ENCODE measurements around the gene CX3CR1.

The CX3CR1 gene

GRCh38 chr3:39279745-39280517, at the start of gene CX3CR1:
CX3CR1 (minus strand) TSS chr3:39280036; CDS start chr3:39266509, 13,527 bp downstream.
- DNase-seq, result no peak

GRCh38 chr3:39329493-39329892, 49.7 kb upstream of the CX3CR1 start, which contains the start of gene CCR8:
CCR8 (plus strand) TSS chr3:39329709; CDS start chr3:39332332, 2,623 bp downstream.
- DNase-seq, result no peak
- no peaks in the 10 kb centered on the region for H3K9me3 Mint-ChIP-seq
- no peak within 1 kb of the TSS for H3K4me3 Mint-ChIP-seq
- peaks cover 7% of the 10 kb centered on the region for H3K27me3 Mint-ChIP-seq (ENCODE audit: low read depth, poor library complexity)
- no peak for TF ChIP-seq CTCF (IDR thresholded peaks at IDR 0.05)
- H3K27ac Mint-ChIP-seq, result peak within 1 kb of the TSS; percentile 36
- H3K4me1 Mint-ChIP-seq, result no peaks in the 10 kb centered on the region
- no peaks in the 10 kb centered on the region for H3K36me3 Mint-ChIP-seq (ENCODE audit: low read depth)

More at GRCh38 chr3:39279745-39280517, at the start of gene CX3CR1:
- Mint-ChIP-seq H3K4me3 (no peak within 1 kb of the TSS), H3K9me3 (no peaks in the 10 kb centered on the region), H3K27me3 (ENCODE audit: low read depth, poor library complexity) (no peaks in the 10 kb centered on the region), H3K36me3 (ENCODE audit: low read depth) (no peaks in the 10 kb centered on the region), H3K27ac (peak within 1 kb of the TSS; percentile 23), H3K4me1 (peaks cover 73% of the 10 kb centered on the region)
- TF ChIP-seq CTCF (IDR thresholded peaks at IDR 0.05), result no peak

GRCh38 chr3:39327746-39328349, 48.0 kb upstream of the CX3CR1 start:
- TF ChIP-seq CTCF (IDR thresholded peaks at IDR 0.05), result no peak
- H3K9me3 Mint-ChIP-seq, result no peaks in the 10 kb centered on the region
- no peak overlapping the region for H3K27ac Mint-ChIP-seq
- no peaks in the 10 kb centered on the region for H3K36me3 Mint-ChIP-seq (ENCODE audit: low read depth)
- DNase-seq, result no peak
- H3K27me3 Mint-ChIP-seq (ENCODE audit: low read depth, poor library complexity), result peaks cover 7% of the 10 kb centered on the region
- no peak overlapping the region for H3K4me3 Mint-ChIP-seq
- H3K4me1 Mint-ChIP-seq, result no peaks in the 10 kb centered on the region

GRCh38 chr3:39327053-39327745, 47.4 kb upstream of the CX3CR1 start:
- H3K27ac Mint-ChIP-seq, result no peak overlapping the region
- peaks cover 6% of the 10 kb centered on the region for H3K27me3 Mint-ChIP-seq (ENCODE audit: low read depth, poor library complexity)
- no peaks in the 10 kb centered on the region for H3K9me3 Mint-ChIP-seq
- H3K4me1 Mint-ChIP-seq, result no peaks in the 10 kb centered on the region
- no peak overlapping the region for H3K4me3 Mint-ChIP-seq
- TF ChIP-seq CTCF (IDR thresholded peaks at IDR 0.05), result no peak
- no peak for DNase-seq
- no peaks in the 10 kb centered on the region for H3K36me3 Mint-ChIP-seq (ENCODE audit: low read depth)

- H3K27me3 Mint-ChIP-seq (ENCODE audit: low read depth, poor library complexity), result peaks cover 6% of the 10 kb centered on the region
- peaks cover 1% of the 10 kb centered on the region for H3K9me3 Mint-ChIP-seq
- DNase-seq, result no peak
- no peak for TF ChIP-seq CTCF (IDR thresholded peaks at IDR 0.05)
- no peak overlapping the region for H3K4me3 Mint-ChIP-seq
- no peaks in the 10 kb centered on the region for H3K36me3 Mint-ChIP-seq (ENCODE audit: low read depth)
- H3K4me1 Mint-ChIP-seq, result no peaks in the 10 kb centered on the region
- H3K27ac Mint-ChIP-seq, result no peak overlapping the region
Observed at GRCh38 chr3:39325236-39325635, 45.4 kb upstream of the CX3CR1 start.

Data from nephron progenitor cell (in vitro differentiated cells).